Measurements from ENCODE around the gene MAGEB16. TPM values are rescaled to one million over a fixed set of nuclear protein-coding genes. Genes with fewer than 3 reads are reported as not detected.

MAGEB16 gene
- total RNA-seq (2013) = not detected
- not detected for polyA plus RNA-seq
- polyA minus RNA-seq = not detected in 2 replicates
- total RNA-seq = 0 to 0.75 (median 0) reads per million in 11 experiments

- Histone ChIP-seq H3K9me3 (replicated peaks in 1 of 2; ENCODE audit: control insufficient read depth in 1 of 2, insufficient read depth in 1 of 2, low read length in 2 of 2) (no peaks in the 10 kb centered on the region), H3K27ac (ENCODE audit: low read depth in 1 of 2, low read length in 2 of 2) (no peak within 1 kb of the TSS), H2AFZ (ENCODE audit: insufficient read depth, low read depth, low read length, poor library complexity, severe bottlenecking) (no peak within 1 kb of the TSS), H3K79me2 (ENCODE audit: insufficient read depth, low read length) (no peaks in the 10 kb centered on the region), H3K4me1 (ENCODE audit: control insufficient read depth in 1 of 2, insufficient read depth in 2 of 2, low read length in 2 of 2) (no peaks in the 10 kb centered on the region), H3K4me3 (replicated peaks in 1 of 3; ENCODE audit: low read depth in 2 of 3, low read length in 3 of 3) (no peak within 1 kb of the TSS), H3K27me3 (ENCODE audit: control insufficient read depth in 2 of 2, insufficient read depth in 2 of 2, low read length in 2 of 2) (no peaks in the 10 kb centered on the region), H3K36me3 (replicated peaks in 1 of 2; ENCODE audit: control insufficient read depth in 1 of 2, insufficient read depth in 2 of 2, low read length in 2 of 2) (no peaks in the 10 kb centered on the region), H3K4me2 (replicated peaks; ENCODE audit: extremely low read depth, low read length, poor library complexity, severe bottlenecking) (no peak within 1 kb of the TSS), H3K9ac (ENCODE audit: insufficient read depth, low read length, poor library complexity, severe bottlenecking) (no peak within 1 kb of the TSS), H4K20me1 (ENCODE audit: insufficient read depth, low read length) (no peaks in the 10 kb centered on the region)
- TF ChIP-seq CTCF (IDR thresholded peaks at IDR 0.05) = no peak
- 98% methylated on average over 11 of the region's 15 CpGs for WGBS (ENCODE audit: insufficient coverage)
- Mint-ChIP-seq H3K9me3 (peaks cover 0 to 14% (median 11%) of the 10 kb centered on the region in 7 donors), H3K36me3 (no peaks in the 10 kb centered on the region), H3K4me3 (no peak within 1 kb of the TSS), H3K27me3 (ENCODE audit: low read depth in 3 of 3) (peaks cover 0 to 4% (median 1%) of the 10 kb centered on the region in 3 donors), H3K4me1 (no peaks in the 10 kb centered on the region), H3K27ac (peak within 1 kb of the TSS in 1 of 7 donors; percentile 57)
- intact Hi-C loops (cut with micrococcal nuclease) = no loop called here
- no peak for DNase-seq
Observed at GRCh38 chrX:35798042-35798441, at the start of gene MAGEB16. Gene MAGEB16, plus strand, starts transcription at chrX:35798342. Its CDS starts 3,855 bp downstream, at chrX:35802197.

DNA sequence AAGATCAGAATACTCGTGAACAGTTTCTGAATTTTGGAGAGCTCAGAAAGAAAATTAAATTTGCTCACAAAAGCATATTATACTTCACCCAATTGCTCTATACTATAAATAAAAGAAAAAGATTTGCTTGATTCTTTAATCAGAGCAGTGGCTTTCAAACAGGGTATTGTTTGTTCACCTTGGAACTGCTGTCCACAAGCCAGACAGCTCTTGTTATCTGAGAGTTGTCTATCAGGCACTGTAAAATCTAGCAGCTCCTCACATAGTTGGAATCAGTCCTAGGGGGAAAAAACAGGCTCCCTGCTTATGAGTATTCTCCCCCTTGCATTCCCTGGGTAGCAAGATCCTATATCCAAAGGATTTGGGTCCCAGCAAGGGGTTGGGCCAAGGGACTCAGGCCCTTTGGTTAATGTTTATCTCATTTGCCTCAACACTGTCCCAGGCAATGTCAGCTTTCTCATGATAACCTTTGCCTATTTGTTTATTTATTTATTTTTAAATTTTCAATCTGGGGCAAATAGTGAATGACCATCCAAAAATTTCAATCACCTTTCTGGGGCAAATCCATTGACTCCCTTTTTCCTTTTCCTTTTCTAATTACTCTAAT lies 24.1 kb upstream of the MAGEB16 start:
- no peak overlapping the region for H3K27ac ChIP-seq (ENCODE audit: low read depth in 1 of 2, low read length in 2 of 2)
- H3K4me3 Mint-ChIP-seq = no peak overlapping the region
- no peak overlapping the region for H3K27ac Mint-ChIP-seq
- no peak for DNase-seq
- H3K27me3 Mint-ChIP-seq (ENCODE audit: low read depth in 3 of 3) = peaks cover 0 to 6% (median 0%) of the 10 kb centered on the region in 3 donors
- no peak overlapping the region for H3K4me3 ChIP-seq (replicated peaks in 1 of 3; ENCODE audit: low read depth in 2 of 3, low read length in 3 of 3)
- no peaks in the 10 kb centered on the region for H3K36me3 Mint-ChIP-seq
- no peak overlapping the region for H3K4me2 ChIP-seq (replicated peaks; ENCODE audit: extremely low read depth, low read length, poor library complexity, severe bottlenecking)
- H3K9me3 Mint-ChIP-seq = peaks cover 0 to 5% (median 2%) of the 10 kb centered on the region in 7 donors
- TF ChIP-seq CTCF (IDR thresholded peaks at IDR 0.05) = no peak
- H3K4me1 ChIP-seq (ENCODE audit: control insufficient read depth in 1 of 2, insufficient read depth in 2 of 2, low read length in 2 of 2) = no peaks in the 10 kb centered on the region
- H3K79me2 ChIP-seq (ENCODE audit: insufficient read depth, low read length) = no peaks in the 10 kb centered on the region
- H2AFZ ChIP-seq (ENCODE audit: insufficient read depth, low read depth, low read length, poor library complexity, severe bottlenecking) = no peak overlapping the region
- no peaks in the 10 kb centered on the region for H3K4me1 Mint-ChIP-seq
- H3K27me3 ChIP-seq (ENCODE audit: control insufficient read depth in 2 of 2, insufficient read depth in 2 of 2, low read length in 2 of 2) = no peaks in the 10 kb centered on the region
- WGBS (ENCODE audit: insufficient coverage) = no CpG with 5 or more reads among the region's 1 CpG
- no peaks in the 10 kb centered on the region for H3K9me3 ChIP-seq (replicated peaks in 1 of 2; ENCODE audit: control insufficient read depth in 1 of 2, insufficient read depth in 1 of 2, low read length in 2 of 2)
- no peak overlapping the region for H3K9ac ChIP-seq (ENCODE audit: insufficient read depth, low read length, poor library complexity, severe bottlenecking)
- intact Hi-C loops (cut with micrococcal nuclease) = no loop called here
- H4K20me1 ChIP-seq (ENCODE audit: insufficient read depth, low read length) = no peaks in the 10 kb centered on the region
- no peaks in the 10 kb centered on the region for H3K36me3 ChIP-seq (replicated peaks in 1 of 2; ENCODE audit: control insufficient read depth in 1 of 2, insufficient read depth in 2 of 2, low read length in 2 of 2)
